GM12864 (cell line): ENCODE measurements around the gene ARHGAP42.
A peak's percentile ranks its signal among the peaks of the same experiment; 100 is the strongest.
"Not testable (repeated sequence)": the region's sequence is repeated elsewhere in the genome, so short reads cannot be mapped to it uniquely, and the experiment has no call there.

Experiments used
- DNase-seq: peaks from one replicate; pipeline ENCODE4 v3.0.0-alpha.2; 2011; ENCODE audit warnings: low read depth
- H3K4me3 ChIP-seq: 2 replicates; pipeline ENCODE4 v1.5.1; 2011; ENCODE audit warnings: mild to moderate bottlenecking, low read depth, low read length, control low read depth
- TF ChIP-seq, protein P1 (sequence below): IDR thresholded peaks from 2 replicates; pipeline ENCODE4 v1.5.1; 2011; ENCODE audit warnings: low read depth, mild to moderate bottlenecking, moderate library complexity, low read length, control low read depth, inconsistent platforms; ENCODE audit errors: missing control alignments

ARHGAP42 gene

DNA sequence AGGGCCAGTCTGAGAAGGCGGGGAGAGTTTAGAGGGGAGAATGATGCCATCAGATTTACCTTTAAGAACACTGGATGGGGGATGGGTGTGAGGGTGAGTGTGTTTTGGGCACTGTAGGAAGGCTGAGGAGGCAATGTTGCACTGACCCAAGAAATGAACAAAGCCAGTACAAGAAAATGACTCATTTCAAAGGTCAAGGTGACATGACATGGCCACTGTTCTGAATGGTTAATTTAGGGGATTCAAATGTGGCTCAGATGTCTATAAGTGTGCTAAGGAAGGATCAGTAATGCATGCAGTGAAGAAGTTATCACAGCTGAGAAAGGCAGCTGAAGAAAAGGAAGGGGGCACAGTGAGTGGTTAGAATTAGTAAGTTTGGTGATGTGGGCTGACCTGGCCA, 312.7 kb downstream of the ARHGAP42 start:
- no peak overlapping the region for H3K4me3 ChIP-seq
- no peak for DNase-seq
- TF ChIP-seq, protein P1, sequence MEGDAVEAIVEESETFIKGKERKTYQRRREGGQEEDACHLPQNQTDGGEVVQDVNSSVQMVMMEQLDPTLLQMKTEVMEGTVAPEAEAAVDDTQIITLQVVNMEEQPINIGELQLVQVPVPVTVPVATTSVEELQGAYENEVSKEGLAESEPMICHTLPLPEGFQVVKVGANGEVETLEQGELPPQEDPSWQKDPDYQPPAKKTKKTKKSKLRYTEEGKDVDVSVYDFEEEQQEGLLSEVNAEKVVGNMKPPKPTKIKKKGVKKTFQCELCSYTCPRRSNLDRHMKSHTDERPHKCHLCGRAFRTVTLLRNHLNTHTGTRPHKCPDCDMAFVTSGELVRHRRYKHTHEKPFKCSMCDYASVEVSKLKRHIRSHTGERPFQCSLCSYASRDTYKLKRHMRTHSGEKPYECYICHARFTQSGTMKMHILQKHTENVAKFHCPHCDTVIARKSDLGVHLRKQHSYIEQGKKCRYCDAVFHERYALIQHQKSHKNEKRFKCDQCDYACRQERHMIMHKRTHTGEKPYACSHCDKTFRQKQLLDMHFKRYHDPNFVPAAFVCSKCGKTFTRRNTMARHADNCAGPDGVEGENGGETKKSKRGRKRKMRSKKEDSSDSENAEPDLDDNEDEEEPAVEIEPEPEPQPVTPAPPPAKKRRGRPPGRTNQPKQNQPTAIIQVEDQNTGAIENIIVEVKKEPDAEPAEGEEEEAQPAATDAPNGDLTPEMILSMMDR, result no peak

DNA sequence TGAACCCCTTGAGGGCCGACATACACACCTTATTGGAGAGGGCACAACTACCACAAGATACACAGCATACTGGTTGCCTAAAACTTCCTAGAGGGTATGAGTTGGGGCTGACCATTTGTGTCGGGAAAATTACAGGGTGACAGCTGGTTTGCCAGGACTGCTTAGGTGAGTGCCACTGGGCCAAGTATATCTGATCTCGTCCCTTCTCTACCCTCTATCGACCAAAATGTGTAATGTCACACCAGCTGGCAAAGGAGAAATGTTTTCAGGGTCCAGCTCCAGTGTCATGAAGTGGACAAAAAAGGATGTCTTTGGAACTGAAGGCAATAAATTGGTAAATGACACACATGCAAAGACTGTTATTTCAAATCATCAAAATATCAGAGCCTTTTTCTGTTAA, 316.4 kb downstream of the ARHGAP42 start:
- TF ChIP-seq, protein P1, result peak; percentile 40
- no peak for DNase-seq
- no peak overlapping the region for H3K4me3 ChIP-seq

- TF ChIP-seq, protein P1, result no peak
- no peak overlapping the region for H3K4me3 ChIP-seq
- no peak for DNase-seq
Observed at GRCh38 chr11:101008961-101009689, 322.0 kb downstream of the ARHGAP42 start.

GRCh38 chr11:101009690-101010055, 322.6 kb downstream of the ARHGAP42 start:
- TF ChIP-seq, protein P1, result no peak

DNA sequence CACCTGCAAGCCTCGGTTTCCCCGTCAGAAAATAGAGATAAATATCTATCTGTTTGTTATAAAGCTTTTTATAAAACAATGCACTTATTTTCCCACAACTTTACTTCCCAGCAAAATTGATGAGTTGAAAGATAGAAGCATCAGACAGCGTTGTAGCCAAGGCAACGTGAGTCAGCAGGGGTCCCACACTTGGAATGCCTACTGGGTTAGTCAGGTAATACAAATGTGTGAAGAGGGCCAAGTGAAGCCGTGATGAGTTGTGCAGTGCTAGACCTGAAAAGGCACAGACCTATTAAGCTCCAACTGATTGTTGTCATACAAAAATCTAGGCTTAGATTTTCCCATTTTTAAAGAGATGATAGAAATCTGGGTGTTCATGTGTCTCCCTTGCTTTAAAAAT, 323.8 kb downstream of the ARHGAP42 start:
- TF ChIP-seq, protein P1, result no peak
- no peak for DNase-seq
- H3K4me3 ChIP-seq, result no peak overlapping the region

More at GRCh38 chr11:101009690-101010055, 322.6 kb downstream of the ARHGAP42 start:
- H3K4me3 ChIP-seq, result no peak overlapping the region
- DNase-seq, result no peak

- no peak overlapping the region for H3K4me3 ChIP-seq
- no peak for DNase-seq
- TF ChIP-seq, protein P1, result no peak
Observed at GRCh38 chr11:101011881-101012280, 324.8 kb downstream of the ARHGAP42 start.

DNA sequence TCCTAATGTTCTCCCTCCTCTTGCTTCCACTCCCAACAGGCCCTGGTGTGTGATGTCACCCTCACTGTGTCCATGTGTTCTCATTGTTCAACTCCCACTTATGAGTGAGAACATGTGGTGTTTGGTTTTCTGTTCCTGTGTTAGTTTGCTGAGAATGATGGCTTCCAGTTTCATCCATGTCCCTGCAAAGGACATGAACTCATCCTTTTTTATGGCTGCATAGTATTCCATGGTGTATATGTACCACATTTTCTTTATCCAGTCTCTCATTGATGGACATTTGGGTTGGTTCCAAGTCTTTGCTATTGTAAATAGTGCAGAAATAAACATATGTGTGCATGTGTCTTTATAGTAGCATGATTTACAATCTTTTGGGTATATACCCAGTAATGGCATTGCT, 326.6 kb downstream of the ARHGAP42 start:
- not testable (repeated sequence) for DNase-seq

More for the DNA sequence above, 326.6 kb downstream of the ARHGAP42 start:
- not testable (repeated sequence) for H3K4me3 ChIP-seq
